Astrocyte (in vitro differentiated cells and primary cell): Measurements from ENCODE around the gene UNC5C. TPM values are rescaled to one million over a fixed set of nuclear protein-coding genes. Genes with fewer than 3 reads are reported as not detected.

ENCODE experiments used
- DNase-seq: peaks from one replicate; pipeline ENCODE4 v3.0.0-alpha.2; 2010; ENCODE audit warnings: low read depth
- FAIRE-seq: peaks from 2 replicates; lab custom pipeline; 2011; peaks lifted over from hg19 to GRCh38; lab: Jason Lieb, UNC
- H2AFZ ChIP-seq: 2 replicates; pipeline ENCODE4 v1.6.0; 2012; ENCODE audit warnings: low read depth, low read length, inconsistent platforms
- H3K27ac ChIP-seq: 2 replicates; pipeline ENCODE4 v1.5.1; 2011; ENCODE audit warnings: low read depth, low read length, inconsistent platforms
- H3K27me3 ChIP-seq: 2 replicates; pipeline ENCODE4 v1.6.0; 2011; ENCODE audit warnings: low read length, inconsistent platforms; ENCODE audit not compliant: insufficient read depth
- H3K36me3 ChIP-seq: 2 replicates; pipeline ENCODE4 v1.5.1; 2011; ENCODE audit warnings: low read length, inconsistent platforms; ENCODE audit not compliant: insufficient read depth
- H3K4me1 ChIP-seq: 2 replicates; pipeline ENCODE4 v1.5.1; 2011; ENCODE audit warnings: low read length, inconsistent platforms; ENCODE audit not compliant: insufficient read depth
- H3K4me2 ChIP-seq: 2 replicates; pipeline ENCODE4 v1.6.0; 2012; ENCODE audit warnings: low read length, inconsistent platforms
- H3K4me3 ChIP-seq: 2 replicates; pipeline ENCODE4 v1.5.1; 2011; ENCODE audit warnings: low read depth, mild to moderate bottlenecking, low read length, inconsistent platforms; ENCODE audit not compliant: insufficient read depth
- H3K79me2 ChIP-seq: 2 replicates; pipeline ENCODE4 v1.6.0; 2012; ENCODE audit warnings: mild to moderate bottlenecking, low read length, inconsistent platforms; ENCODE audit not compliant: insufficient read depth
- H3K9ac ChIP-seq: 2 replicates; pipeline ENCODE4 v1.6.0; 2012; ENCODE audit warnings: mild to moderate bottlenecking, low read length, inconsistent platforms
- H3K9me3 ChIP-seq: 2 replicates; pipeline ENCODE4 v1.5.1; 2012; ENCODE audit warnings: low read depth, mild to moderate bottlenecking, low read length, inconsistent platforms; ENCODE audit not compliant: insufficient read depth
- H4K20me1 ChIP-seq: 2 replicates; pipeline ENCODE4 v1.6.0; 2012; ENCODE audit warnings: low read length, inconsistent platforms; ENCODE audit not compliant: insufficient read depth
- H3K27ac Mint-ChIP-seq: one replicate; pipeline ENCODE4 v1.8.0; 2021; ENCODE audit warnings: mild to moderate bottlenecking, mixed read lengths; ENCODE audit not compliant: unreplicated experiment
- H3K27me3 Mint-ChIP-seq: one replicate; pipeline ENCODE4 v1.8.0; 2021; ENCODE audit warnings: low read depth, mixed read lengths; ENCODE audit not compliant: unreplicated experiment
- H3K36me3 Mint-ChIP-seq: one replicate; pipeline ENCODE4 v1.8.0; 2021; ENCODE audit warnings: low read depth, mixed read lengths; ENCODE audit not compliant: unreplicated experiment
- H3K4me1 Mint-ChIP-seq: one replicate; pipeline ENCODE4 v1.8.0; 2021; ENCODE audit warnings: low read depth, mixed read lengths; ENCODE audit not compliant: unreplicated experiment
- H3K4me3 Mint-ChIP-seq: one replicate; pipeline ENCODE4 v1.8.0; 2021; ENCODE audit warnings: mild to moderate bottlenecking, moderate library complexity, mixed read lengths; ENCODE audit not compliant: unreplicated experiment
- H3K9me3 Mint-ChIP-seq: one replicate; pipeline ENCODE4 v1.8.0; 2021; ENCODE audit warnings: mild to moderate bottlenecking, mixed read lengths; ENCODE audit not compliant: unreplicated experiment
- EZH2 ChIP-seq: IDR thresholded peaks from 2 replicates; pipeline ENCODE4 v1.6.1; 2012; ENCODE audit warnings: mild to moderate bottlenecking, low read length, inconsistent platforms; ENCODE audit not compliant: insufficient read depth
- total RNA-seq: library from RNA; stranded (reverse); gene quantifications from 2 replicates; pipeline ENCODE4 v1.2.1, GENCODE V29; 2021
- TF ChIP-seq, protein P1 (sequence below): IDR thresholded peaks from 2 replicates; pipeline ENCODE4 v1.5.1; 2011; ENCODE audit warnings: low read depth, mild to moderate bottlenecking, inconsistent platforms, low read length, moderate library complexity; ENCODE audit not compliant: insufficient read depth

UNC5C gene
- total RNA-seq, 1 donor from 2014 or later: 3.1 TPM

GRCh38 chr4:95348418-95348817 lies 200.4 kb downstream of the UNC5C start:
- Histone ChIP-seq H3K9me3 (no peaks in the 10 kb centered on the region), H3K4me1 (no peaks in the 10 kb centered on the region), H3K4me3 (no peak overlapping the region), H3K36me3 (no peaks in the 10 kb centered on the region), H2AFZ (no peak overlapping the region), H3K9ac (no peak overlapping the region), H3K4me2 (no peak overlapping the region), H3K79me2 (no peaks in the 10 kb centered on the region), H4K20me1 (no peaks in the 10 kb centered on the region), H3K27me3 (no peaks in the 10 kb centered on the region), H3K27ac (no peak overlapping the region)
- FAIRE-seq: no peak
- Mint-ChIP-seq H3K4me3 (no peak overlapping the region), H3K27me3 (no peaks in the 10 kb centered on the region), H3K4me1 (no peaks in the 10 kb centered on the region), H3K9me3 (peaks cover 4% of the 10 kb centered on the region), H3K36me3 (no peaks in the 10 kb centered on the region), H3K27ac (no peak overlapping the region)
- no peak for DNase-seq
- TF ChIP-seq, protein P1, sequence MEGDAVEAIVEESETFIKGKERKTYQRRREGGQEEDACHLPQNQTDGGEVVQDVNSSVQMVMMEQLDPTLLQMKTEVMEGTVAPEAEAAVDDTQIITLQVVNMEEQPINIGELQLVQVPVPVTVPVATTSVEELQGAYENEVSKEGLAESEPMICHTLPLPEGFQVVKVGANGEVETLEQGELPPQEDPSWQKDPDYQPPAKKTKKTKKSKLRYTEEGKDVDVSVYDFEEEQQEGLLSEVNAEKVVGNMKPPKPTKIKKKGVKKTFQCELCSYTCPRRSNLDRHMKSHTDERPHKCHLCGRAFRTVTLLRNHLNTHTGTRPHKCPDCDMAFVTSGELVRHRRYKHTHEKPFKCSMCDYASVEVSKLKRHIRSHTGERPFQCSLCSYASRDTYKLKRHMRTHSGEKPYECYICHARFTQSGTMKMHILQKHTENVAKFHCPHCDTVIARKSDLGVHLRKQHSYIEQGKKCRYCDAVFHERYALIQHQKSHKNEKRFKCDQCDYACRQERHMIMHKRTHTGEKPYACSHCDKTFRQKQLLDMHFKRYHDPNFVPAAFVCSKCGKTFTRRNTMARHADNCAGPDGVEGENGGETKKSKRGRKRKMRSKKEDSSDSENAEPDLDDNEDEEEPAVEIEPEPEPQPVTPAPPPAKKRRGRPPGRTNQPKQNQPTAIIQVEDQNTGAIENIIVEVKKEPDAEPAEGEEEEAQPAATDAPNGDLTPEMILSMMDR: no peak
- TF ChIP-seq EZH2: no peak

GRCh38 chr4:95343235-95343634 lies 205.5 kb downstream of the UNC5C start:
- Mint-ChIP-seq H3K4me1 (no peaks in the 10 kb centered on the region), H3K4me3 (no peak overlapping the region), H3K27ac (no peak overlapping the region), H3K9me3 (peaks cover 3% of the 10 kb centered on the region), H3K36me3 (peaks cover 3% of the 10 kb centered on the region), H3K27me3 (no peaks in the 10 kb centered on the region)
- Histone ChIP-seq H3K36me3 (no peaks in the 10 kb centered on the region), H3K4me3 (no peak overlapping the region), H4K20me1 (no peaks in the 10 kb centered on the region), H3K9me3 (no peaks in the 10 kb centered on the region), H3K27ac (no peak overlapping the region), H3K27me3 (no peaks in the 10 kb centered on the region), H2AFZ (no peak overlapping the region), H3K4me1 (no peaks in the 10 kb centered on the region), H3K9ac (no peak overlapping the region), H3K79me2 (no peaks in the 10 kb centered on the region), H3K4me2 (no peak overlapping the region)
- TF ChIP-seq, protein P1: no peak
- no peak for TF ChIP-seq EZH2
- FAIRE-seq: no peak
- no peak for DNase-seq

DNA sequence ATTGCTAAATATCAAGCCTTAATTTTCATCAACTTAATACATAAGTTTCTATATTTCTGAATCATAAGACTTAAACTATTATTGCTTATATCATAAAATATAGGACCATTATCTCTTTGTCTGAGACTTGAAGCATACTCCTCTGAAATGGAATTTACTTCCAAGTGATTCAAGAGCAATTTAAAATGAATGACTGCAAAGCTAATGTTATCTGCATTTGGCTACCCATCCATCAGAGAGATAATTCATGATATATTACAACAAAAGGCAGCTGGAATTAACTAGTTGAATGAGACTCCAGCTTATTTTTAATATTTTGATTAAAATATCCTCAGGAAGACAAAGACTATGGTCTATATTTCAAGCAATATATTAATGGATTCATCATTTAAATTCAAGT lies 208.6 kb downstream of the UNC5C start:
- Mint-ChIP-seq H3K4me3 (no peak overlapping the region), H3K27me3 (no peaks in the 10 kb centered on the region), H3K4me1 (peaks cover 5% of the 10 kb centered on the region), H3K27ac (no peak overlapping the region), H3K36me3 (peaks cover 3% of the 10 kb centered on the region), H3K9me3 (no peaks in the 10 kb centered on the region)
- Histone ChIP-seq H3K27me3 (no peaks in the 10 kb centered on the region), H3K79me2 (no peaks in the 10 kb centered on the region), H3K4me1 (no peaks in the 10 kb centered on the region), H3K9ac (no peak overlapping the region), H3K4me2 (no peak overlapping the region), H3K36me3 (no peaks in the 10 kb centered on the region), H3K4me3 (no peak overlapping the region), H3K9me3 (no peaks in the 10 kb centered on the region), H4K20me1 (no peaks in the 10 kb centered on the region), H2AFZ (no peak overlapping the region), H3K27ac (no peak overlapping the region)
- DNase-seq (no peak), FAIRE-seq (no peak)
- TF ChIP-seq, protein P1: no peak
- TF ChIP-seq EZH2: no peak
